GM19467 (cell line): Measurements from ENCODE around the gene PTPMT1.

Source experiments
- ATAC-seq: cut with Tn5 transposase; IDR thresholded peaks from one replicate; pipeline ENCODE4 v1.9.1; 2021; ENCODE audit warnings: mild to moderate bottlenecking, moderate library complexity; ENCODE audit not compliant: unreplicated experiment

PTPMT1 gene

DNA sequence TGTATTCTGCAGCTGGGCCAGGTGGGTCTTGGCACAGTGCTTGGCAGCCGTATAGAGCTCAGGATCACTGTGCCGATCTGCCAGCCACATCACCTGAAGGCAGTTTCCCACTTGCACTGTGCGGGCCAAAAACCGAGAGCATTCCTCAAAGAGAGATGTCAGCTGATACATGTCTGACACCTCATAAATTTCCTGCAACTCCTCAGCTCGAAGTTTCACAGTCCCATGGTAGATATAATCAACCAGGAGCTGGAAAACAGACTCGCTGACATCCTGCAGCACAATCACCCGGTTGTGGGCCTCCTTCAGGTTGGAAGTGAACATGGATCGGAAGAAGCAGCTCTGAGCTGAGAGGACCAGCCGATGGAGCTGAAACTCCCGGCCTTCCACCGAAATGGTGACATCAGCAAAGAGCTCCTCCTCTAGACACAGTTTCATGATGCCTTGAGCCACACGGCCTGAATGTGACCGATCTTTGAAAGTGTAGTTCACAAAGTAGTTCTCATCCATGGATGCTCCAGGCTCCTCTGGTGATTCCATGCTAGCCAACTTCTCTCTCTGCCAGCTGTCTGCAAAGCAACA, 12.2 kb downstream of the PTPMT1 start:
- ATAC-seq = no peak

DNA sequence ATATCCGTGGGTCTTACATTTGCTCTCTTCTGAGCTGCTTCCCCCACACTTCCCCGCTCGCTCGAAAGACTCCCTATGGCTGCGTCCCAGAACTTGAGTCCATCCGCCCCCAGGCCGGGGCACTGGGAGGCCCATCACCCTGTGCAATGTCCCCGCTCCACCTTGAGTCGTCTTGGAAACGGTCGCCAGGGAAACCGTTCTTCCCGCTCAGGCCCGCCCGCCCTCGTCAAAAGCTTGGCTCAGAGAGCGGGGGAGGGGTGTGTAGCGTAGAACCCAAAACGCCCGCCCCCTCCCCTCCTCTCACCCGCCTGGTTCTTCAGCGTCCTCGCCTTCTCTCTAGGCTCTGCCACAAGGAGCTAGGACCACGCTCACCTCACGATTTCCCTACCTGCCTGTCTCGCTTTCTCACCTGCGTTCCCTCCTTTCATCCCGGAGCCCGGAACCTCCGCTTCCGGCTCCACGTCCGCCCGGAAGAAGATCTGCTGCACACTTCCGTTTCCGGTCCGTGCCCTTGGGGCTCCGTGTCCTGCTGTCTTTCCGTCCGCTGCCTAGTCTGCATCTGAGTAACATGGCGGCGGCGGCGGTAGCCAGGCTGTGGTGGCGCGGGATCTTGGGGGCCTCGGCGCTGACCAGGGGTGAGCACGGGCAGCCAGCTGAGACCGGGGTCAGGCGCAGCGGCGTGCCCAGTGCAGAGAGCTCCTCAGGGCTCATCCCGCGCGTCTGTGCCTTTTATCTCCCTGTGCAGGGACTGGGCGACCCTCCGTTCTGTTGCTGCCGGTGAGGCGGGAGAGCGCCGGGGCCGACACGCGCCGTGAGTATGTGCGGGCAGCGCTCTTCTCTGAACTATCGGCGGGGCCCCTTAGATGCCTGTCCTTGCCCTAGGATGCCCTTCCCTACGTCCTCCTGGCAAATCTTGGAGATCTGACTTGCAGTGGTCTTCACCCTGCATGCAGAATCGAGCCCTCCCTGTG, 13.4 kb downstream of the PTPMT1 start, which contains the start of the genes KBTBD4 and NDUFS3:
Gene KBTBD4, minus strand, starts transcription at position 447 of the 971 bp plus-strand sequence. Its CDS starts 19 bp downstream, at position 428.
Gene NDUFS3, plus strand, starts transcription at position 551 of the 971 bp plus-strand sequence. Its CDS starts 18 bp downstream, at position 569.
- ATAC-seq = peak; percentile 91

DNA sequence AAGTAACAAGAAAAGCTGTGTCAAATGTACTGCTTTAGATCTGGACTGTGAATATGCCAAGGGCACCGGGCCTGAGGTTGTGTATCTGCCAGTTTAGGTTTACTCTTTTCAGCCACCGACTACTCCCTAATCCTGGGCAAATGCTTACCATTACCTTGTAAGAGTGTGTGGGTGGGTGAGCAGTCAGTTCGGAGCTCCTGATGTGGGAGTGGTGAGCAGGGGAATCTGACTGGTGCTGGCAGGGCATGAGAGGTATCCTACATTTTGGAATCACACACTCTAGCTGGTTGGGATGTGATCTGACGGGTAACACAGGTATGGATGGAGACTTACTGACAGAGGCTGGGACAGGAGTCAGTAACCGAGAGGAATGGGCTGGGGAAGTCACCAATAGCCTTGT, 18.4 kb downstream of the PTPMT1 start:
- no peak for ATAC-seq

DNA sequence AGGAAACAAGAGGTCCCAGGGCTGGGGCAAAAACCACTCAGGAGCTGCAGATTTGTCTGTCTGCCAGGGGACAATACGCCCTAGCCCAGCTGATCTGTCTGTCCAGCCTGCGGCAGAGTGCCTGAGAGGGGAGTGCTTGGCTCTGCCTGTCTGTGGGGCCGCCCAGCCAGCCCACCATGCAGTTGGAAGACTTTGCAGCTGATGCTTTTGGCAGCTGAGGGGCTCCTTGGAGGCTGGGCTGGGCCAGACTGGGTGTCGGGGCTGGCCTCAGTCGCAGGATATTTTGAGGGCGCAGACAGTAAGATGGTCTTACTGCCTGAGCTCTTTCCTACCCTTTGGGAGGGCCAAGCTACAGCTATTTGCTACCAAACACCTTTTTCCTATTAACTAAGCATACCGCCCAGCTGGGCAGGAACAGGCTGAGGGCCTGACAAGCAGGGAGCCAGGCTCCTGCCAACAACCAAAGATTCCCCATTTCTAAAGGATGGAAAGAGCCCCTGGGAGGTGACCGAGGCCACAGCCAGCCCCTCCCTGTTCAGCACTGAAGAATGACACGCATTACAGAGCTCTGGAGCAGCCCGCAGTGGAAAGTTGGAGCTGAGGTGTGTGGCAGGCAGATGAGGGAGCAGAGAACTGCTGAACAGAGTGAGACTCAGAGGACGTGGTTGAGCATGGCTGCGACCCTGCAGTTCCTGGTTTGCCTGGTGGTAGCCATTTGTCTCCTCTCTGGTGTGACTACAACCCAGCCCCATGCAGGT, 20.9 kb downstream of the PTPMT1 start, which contains the start of gene FAM180B:
Gene FAM180B, plus strand, starts transcription at position 581 of the 758 bp plus-strand sequence. Its CDS starts 91 bp downstream, at position 672.
- ATAC-seq = no peak

DNA sequence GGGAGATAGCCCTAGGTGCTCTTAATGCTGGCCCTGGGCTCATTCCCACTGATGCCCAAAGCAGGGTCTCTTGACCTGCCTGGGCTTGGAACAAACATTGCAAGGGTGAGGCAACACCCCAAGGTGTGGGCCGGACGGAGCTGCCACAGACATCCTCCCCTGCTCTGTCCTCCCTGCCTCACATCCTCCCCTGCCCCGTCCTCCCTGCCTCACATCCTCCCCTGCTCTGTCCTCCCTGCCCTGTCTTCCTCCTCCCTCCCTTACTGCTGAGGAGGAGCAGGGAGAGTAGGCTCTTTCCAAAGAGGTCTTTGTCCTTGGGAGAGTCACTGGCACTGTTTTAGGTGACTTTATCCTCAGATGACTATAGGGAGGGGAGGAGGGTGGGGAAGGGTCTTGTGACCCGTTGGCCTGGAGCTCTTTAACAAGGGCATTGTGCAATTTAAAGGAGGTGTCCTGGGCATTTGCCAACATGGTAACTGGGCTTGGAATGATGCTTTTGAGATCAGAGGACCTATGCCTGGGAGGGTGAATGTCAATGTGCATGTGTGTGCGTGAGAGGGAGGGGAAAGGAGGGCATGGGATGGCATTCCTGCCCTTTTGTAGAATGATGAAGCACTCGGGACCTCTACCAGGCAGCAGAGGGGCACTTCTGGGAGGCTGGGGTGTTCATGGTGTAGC, 21.8 kb downstream of the PTPMT1 start:
- ATAC-seq = no peak

DNA sequence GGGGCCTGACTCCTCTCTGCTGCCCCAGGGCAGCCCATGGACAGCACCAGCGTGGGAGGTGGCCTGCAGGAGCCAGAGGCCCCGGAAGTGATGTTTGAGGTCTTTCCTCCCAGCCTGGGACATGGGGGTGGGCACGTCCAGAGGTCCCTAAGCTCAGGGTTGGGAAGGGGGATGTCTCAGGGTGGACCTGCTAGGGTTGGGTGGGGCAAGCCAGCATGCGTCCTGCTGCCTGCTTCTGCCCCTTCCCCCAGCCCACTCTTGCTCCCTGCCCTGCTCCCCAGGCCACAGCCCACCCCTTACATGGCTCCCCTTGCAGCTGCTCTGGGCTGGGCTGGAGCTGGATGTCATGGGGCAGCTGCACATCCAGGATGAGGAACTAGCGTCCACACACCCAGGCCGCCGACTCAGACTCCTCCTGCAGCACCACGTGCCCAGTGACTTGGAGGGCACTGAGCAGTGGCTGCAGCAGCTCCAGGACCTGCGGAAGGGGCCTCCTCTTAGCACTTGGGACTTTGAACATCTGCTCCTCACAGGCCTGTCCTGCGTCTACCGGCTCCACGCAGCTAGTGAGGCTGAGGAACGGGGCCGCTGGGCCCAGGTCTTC, 22.4 kb downstream of the PTPMT1 start:
- no peak for ATAC-seq

DNA sequence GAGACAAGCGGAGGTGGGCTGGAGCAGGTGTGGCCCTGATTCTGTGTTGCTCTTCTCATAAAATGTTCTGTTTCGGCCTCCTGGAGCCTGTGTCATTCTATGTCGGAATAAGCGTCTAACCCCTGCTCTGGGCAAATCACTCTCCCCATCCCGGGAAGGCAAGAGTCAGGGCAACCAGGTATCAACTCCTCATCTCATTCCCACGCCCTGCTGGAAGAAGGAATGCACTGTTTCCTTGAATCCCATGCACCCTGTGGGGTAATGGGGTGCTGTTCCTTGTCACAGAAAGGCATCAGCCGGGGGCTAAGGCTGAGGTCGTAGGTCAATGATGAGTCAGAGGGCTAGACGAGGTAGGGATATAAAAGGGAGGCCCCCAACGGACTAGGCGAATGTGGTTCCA, 23.7 kb downstream of the PTPMT1 start:
- no peak for ATAC-seq

DNA sequence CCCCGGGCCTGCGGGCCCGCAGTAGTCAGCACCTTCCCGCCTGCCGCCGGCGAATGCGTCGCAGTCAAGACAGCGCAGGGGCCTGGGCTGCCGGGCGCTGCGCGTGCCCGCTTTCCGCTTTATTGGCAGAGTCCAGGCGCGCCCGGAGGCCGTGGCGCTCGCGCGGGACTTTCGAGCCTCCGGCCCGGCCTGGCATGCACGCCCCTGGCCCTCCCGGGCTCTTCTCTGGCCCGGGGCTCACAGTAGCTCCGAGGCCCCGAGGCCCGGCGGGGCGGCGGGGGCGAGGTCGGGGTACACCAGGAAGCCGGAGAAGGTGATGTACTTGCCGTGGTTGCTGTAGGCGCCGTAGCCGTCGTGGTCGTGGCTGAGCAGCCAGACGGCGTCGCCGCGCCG, 24.2 kb downstream of the PTPMT1 start:
- ATAC-seq = no peak

DNA sequence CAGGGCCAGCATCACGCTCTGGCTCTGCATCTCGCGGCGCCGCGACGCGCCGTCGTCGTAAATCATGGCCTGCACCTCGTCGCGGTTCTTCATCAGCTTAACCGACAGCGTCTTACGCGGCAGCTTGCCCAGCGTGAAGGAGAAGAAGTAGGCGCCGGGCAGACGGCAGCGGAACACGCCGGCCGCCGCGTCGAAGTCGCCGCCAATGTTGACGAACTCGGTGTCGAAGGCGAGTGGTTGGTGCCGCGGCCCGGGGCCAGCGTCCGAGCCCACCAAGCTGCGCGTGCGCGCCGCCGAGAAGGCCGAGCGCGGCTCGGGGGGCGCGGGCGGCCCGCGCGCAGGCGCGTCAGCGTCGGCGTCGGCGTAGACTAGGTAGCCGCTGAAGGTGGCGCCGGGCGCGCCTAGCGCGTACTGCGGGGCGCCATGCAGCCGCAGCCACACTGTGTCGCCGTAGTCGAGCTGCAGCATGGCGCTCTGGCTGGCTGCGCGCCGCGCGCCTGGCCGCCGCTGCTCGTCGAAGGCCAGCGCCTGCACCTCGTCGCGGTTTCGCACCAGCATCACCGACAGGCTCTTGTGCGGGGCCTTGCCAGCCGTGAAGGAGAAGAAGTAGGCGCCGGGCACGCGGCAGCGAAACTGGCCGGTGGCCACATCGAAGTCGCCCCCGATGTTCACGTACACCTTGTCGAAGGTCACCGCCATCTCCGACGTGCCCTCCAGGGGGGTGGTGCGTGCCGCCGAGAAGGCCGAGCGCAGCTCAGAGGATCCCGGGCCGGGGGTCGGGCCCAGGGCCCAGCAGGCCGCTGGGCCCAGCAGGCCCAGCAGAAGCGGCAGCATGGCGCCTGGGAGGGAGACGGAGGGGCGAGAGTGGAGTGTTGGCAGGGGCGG, 24.8 kb downstream of the PTPMT1 start:
- ATAC-seq = no peak

DNA sequence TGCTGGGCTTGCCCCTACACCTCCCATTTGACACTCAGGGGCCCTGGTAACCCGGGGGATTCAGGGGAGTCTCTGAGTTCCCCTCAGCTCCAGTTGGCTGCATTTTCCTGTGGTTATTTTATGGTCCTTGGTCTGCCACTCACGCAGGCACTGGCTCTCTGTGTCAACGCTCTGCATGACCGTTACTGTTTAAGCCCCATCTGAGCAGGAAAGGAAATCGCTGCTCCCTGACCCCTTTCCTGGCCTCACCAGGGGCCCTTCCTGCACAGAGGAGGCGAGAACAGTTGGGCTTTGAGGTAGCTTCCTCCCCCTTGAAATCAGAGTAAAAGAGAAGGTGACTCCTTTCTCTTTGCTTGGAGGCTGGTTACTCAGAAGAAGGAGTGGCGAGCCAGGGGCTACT, 26.4 kb downstream of the PTPMT1 start:
- no peak for ATAC-seq

DNA sequence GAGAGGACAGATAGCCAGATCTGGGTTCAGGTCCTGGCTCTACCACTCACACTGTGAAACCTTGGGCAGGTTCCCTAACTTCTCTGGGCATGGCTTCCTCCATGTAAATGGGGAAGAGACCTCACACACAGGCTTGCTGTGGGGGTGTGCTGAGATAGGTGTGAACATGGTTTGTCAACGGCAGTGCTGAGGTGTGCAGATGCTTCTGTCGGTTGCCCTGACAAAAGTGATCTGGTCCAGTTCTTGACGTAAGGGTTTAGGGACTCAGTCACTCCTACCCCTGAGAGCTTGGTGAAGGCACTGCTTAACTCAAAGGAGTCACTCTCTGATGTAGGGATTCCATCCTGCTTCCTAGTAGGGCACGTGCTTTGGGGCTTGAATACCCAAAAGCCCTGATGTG, 26.9 kb downstream of the PTPMT1 start:
- ATAC-seq = no peak

DNA sequence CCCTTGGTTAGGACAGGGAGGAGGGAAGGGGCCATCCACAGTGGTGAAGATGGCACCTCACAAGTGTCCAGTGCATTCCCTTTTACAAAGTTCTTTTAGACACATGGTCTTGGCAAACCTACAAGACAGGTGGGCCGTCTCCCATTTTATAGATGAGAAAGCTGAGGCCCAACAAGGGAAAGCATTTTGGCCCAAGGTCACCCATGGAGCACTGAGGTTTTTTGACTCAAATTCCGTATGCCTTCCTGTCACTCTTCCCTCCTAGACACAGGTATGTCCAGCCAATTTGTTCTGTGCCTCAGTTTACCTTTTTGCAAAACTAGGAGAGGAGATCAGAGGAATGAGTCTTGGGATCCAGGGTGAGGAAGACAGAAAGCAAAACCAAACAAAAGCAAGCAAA, 27.6 kb downstream of the PTPMT1 start:
- no peak for ATAC-seq

DNA sequence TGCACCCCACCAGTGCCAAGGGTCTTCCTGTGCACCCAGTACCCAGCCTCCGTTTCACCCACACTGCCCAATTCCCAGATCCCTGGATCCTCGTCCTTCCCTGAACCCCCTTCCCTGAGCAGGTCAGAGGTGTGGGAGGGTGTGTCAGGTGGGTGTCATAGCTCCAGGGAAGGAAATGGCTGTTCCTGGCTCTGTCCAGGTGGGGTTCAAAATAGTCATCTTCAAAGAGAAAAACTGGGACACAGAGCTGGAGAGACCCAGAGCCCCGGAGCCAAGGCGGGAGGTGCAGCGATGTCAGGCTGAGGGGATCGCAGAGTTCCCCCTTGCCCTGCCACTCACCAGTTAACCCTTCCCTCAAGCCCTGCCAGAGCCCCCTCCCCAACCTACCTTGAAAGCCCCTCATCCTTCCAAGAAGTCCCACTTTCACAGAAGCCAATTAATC, 28.1 kb downstream of the PTPMT1 start:
- ATAC-seq = no peak

DNA sequence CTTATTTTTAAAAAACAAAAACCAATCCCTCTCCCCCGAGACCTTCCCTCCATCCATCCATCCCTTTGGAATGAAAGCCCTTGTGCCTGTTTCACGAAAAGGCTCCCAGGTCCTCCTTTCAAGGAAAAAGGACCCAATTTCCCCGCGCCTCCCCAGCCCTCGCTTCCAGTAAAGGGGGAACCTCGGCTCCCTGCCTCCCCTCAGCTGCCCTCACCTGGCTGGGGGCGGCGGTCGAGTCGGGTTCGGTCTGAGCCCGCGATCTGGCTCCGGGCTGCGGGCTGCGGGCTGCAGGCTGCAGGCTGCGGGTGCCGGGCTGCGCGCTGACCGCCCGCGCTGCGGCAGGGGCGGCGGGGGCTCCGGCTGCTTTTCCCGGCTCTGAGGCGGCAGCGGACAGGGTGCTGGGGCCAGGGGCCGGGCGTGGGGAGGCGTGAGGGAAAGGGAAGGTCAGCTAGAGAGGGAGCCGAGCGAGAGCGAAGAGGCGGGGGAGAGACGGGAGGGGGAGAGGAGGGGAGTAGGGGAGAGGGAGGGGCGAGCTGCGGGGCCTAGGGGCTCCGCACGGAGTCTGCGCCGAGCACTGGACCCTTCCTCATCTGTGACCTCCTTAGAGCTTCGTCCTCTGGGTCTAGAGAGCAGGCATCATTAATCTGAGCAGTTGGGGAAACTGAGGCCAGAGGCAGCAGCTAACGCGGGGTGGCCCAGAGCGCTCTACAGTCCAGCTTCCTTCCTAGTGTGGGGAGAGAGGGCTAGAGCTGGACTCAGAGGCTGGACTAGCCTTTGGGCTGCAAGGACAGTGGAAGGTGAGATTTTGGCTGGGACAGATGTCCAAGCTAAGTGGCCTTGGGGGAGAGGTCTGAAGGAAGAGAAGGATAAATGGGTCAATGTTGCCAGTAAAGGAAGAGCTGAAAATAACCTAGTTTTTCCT, 28.8 kb downstream of the PTPMT1 start, which contains the start of gene C1QTNF4:
Gene C1QTNF4, minus strand, starts transcription at position 478 of the 922 bp plus-strand sequence. CDS start 3,601 bp downstream, outside the sequence.
- ATAC-seq = no peak

DNA sequence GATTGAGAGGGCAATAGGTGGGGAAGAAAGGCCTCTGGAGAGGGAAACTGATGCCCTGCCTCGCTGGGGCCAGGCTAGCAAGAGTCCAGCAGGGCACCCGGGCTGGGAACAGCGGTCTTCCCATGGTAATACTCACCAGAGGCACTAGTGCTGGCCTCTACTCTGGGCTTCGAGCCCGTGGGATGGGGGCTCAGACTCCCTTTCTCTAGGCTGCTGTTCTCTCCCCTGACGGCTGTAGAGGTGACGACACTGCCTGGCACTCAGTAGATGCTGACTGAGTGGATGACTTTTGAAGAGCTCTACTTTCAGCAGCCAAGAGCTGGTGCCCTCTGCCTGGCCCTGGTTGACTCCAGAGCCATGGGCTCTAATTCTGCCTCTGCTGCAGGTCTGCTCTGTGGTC, 29.6 kb downstream of the PTPMT1 start:
- ATAC-seq = no peak

DNA sequence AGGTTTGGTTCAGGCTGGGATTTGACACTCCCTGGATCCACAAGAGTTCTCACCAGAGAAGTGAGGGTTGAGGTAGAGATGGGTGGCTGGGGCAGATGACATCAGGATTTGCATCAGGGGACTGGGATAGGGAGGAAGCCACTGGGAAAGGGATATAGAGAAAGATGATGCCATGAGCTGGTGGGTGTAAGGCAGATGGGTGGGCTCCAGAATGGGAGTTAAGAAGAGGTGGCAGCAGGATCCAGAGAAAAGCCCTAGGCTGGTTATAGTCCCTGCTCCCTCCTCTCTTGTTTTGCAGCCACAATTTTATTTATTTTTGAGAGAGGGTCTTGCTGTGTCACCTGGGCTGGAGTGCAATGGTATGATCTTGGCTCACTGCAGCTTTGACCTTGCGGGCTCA, 30.6 kb downstream of the PTPMT1 start:
- ATAC-seq = no peak

DNA sequence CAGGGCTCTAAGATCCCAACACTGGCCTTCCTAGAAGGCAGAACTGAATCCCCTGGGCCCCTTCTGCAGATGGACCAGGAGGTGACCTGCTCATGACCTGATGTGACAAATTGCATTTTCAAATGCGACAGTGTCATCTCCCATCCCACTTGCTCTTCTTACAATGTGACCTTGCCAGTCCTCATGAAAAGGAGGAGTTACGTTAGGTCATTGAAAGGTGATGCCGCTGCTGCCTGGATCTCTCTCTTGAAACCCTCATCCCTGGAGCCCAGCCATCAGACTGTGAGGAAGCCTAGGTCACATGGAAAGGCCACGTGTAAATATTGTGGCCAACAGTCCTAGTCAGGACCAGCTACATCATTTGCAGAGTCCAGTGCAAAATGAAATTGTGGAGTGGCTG, 34.5 kb downstream of the PTPMT1 start:
- ATAC-seq = no peak

DNA sequence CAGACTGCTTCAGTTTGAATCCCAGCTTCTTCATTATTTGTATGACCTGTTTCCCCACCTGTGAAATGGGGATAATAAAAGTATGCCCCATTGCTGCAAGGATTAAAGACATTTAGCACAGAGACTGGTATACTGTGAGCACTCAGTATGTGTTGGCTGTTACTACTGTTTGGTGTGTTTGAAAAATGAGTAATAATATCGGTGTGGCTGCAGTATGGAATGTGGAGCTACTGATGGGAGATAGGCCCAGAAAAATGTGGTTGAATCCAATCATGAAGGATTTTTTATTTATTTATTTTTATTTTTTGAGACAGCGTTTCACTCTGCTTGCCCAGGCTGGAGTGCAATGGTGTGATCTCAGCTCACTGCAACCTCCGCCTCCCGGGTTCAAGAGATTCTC, 37.9 kb downstream of the PTPMT1 start:
- no peak for ATAC-seq
